ENCODE data around the gene CTDP1.
"Not testable (repeated sequence)": the region's sequence is repeated elsewhere in the genome, so short reads cannot be mapped to it uniquely, and the experiment has no call there.

CTDP1 gene

GRCh38 chr18:79681484-79682387, 2.1 kb downstream of the CTDP1 start:
- peak; percentile 51 to 70 for DNase-seq (ENCODE audit: low read depth in 2 of 2)

GRCh38 chr18:79682481-79682880, 2.9 kb downstream of the CTDP1 start:
- DNase-seq (ENCODE audit: low read depth in 2 of 2) = no peak

GRCh38 chr18:79682894-79683625, 3.5 kb downstream of the CTDP1 start:
- peak; percentile 55 to 72 for DNase-seq (ENCODE audit: low read depth in 2 of 2)

GRCh38 chr18:79683626-79684282, 4.2 kb downstream of the CTDP1 start:
- no peak for DNase-seq (ENCODE audit: low read depth in 2 of 2)

GRCh38 chr18:79684283-79684631, 4.7 kb downstream of the CTDP1 start:
- no peak for DNase-seq (ENCODE audit: low read depth in 2 of 2)

- DNase-seq (ENCODE audit: low read depth in 2 of 2) = no peak
Measured at GRCh38 chr18:79684787-79685186, 5.2 kb downstream of the CTDP1 start.

GRCh38 chr18:79685281-79685680, 5.7 kb downstream of the CTDP1 start:
- no peak for DNase-seq (ENCODE audit: low read depth in 2 of 2)

GRCh38 chr18:79685971-79686370, 6.4 kb downstream of the CTDP1 start:
- no peak for DNase-seq (ENCODE audit: low read depth in 2 of 2)

GRCh38 chr18:79687806-79688205, 8.2 kb downstream of the CTDP1 start:
- no peak for DNase-seq (ENCODE audit: low read depth in 2 of 2)

GRCh38 chr18:79690071-79690470, 10.5 kb downstream of the CTDP1 start:
- DNase-seq (ENCODE audit: low read depth in 2 of 2) = no peak

- no peak for DNase-seq (ENCODE audit: low read depth in 2 of 2)
Measured at GRCh38 chr18:79690586-79691482, 11.2 kb downstream of the CTDP1 start.

GRCh38 chr18:79692056-79692455, 12.5 kb downstream of the CTDP1 start:
- DNase-seq (ENCODE audit: low read depth in 2 of 2) = no peak

GRCh38 chr18:79692886-79693285, 13.3 kb downstream of the CTDP1 start:
- DNase-seq (ENCODE audit: low read depth in 2 of 2) = no peak

GRCh38 chr18:79693561-79694205, 14.1 kb downstream of the CTDP1 start:
- no peak for DNase-seq (ENCODE audit: low read depth in 2 of 2)

- DNase-seq (ENCODE audit: low read depth in 2 of 2) = not testable (repeated sequence)
Measured at GRCh38 chr18:79694206-79694894, 14.7 kb downstream of the CTDP1 start.

- DNase-seq (ENCODE audit: low read depth in 2 of 2) = no peak
Measured at GRCh38 chr18:79694895-79695213, 15.3 kb downstream of the CTDP1 start.

GRCh38 chr18:79695269-79695668, 15.7 kb downstream of the CTDP1 start:
- DNase-seq (ENCODE audit: low read depth in 2 of 2) = no peak

- DNase-seq (ENCODE audit: low read depth in 2 of 2) = no peak
Measured at GRCh38 chr18:79695856-79696850, 16.6 kb downstream of the CTDP1 start.

GRCh38 chr18:79697178-79697577, 17.6 kb downstream of the CTDP1 start:
- no peak for DNase-seq (ENCODE audit: low read depth in 2 of 2)
